Upper lobe of left lung (tissue), 6 donors: Measurements from ENCODE around the gene ULK3. TPM values are rescaled to one million over a fixed set of nuclear protein-coding genes. Genes with fewer than 3 reads are reported as not detected.

ENCODE experiments used
- ATAC-seq, 2 donors: fragments of 200-7000 bp; cut with Tn5 transposase; one replicate each; pipeline ENCODE4 v1.9.1; 2022; ENCODE audit warnings: mild to moderate bottlenecking in 2 of 2, moderate library complexity in 2 of 2; ENCODE audit not compliant: low FRiP score in 2 of 2
- DNase-seq, 2 donors: peaks; one replicate each; pipeline ENCODE4 v3.0.0-alpha.2; 2019 to 2020
- H3K27ac ChIP-seq, 4 donors: fragments of 200-600 bp; sonication (generic); one replicate each; pipeline ENCODE4 v1.5.1; 2016 to 2019
- H3K27me3 ChIP-seq, 4 donors: fragments of 200-600 bp; sonication (generic); one replicate each; pipeline ENCODE4 v1.5.1; 2017 to 2019
- H3K36me3 ChIP-seq, 4 donors: fragments of 200-600 bp; sonication (generic); one replicate each; pipeline ENCODE4 v1.5.1; 2016 to 2019
- H3K4me1 ChIP-seq, 4 donors: fragments of 200-600 bp; sonication (generic); one replicate each; pipeline ENCODE4 v1.5.1; 2018 to 2019
- H3K4me3 ChIP-seq, 4 donors: fragments of 200-600 bp; sonication (generic); one replicate each; pipeline ENCODE4 v1.5.1; 2017 to 2019; ENCODE audit warnings: mild to moderate bottlenecking in 2 of 4, moderate library complexity in 1 of 4
- H3K9me3 ChIP-seq, 4 donors: fragments of 200-600 bp; sonication (generic); one replicate each; pipeline ENCODE4 v1.5.1; 2018 to 2019
- EP300 ChIP-seq, 4 donors: sonication (generic); formaldehyde crosslinking; IDR thresholded peaks; one replicate each; pipeline ENCODE4 v1.5.1; 2017; ENCODE audit warnings: antibody characterized with exemption in 4 of 4, control low read depth in 2 of 4
- POLR2A ChIP-seq, 4 donors: fragments of 450-650 bp; IDR thresholded peaks; one replicate each; pipeline ENCODE4 v1.5.1; 2016 to 2017; ENCODE audit warnings: antibody characterized with exemption in 4 of 4, mild to moderate bottlenecking in 2 of 4
- POLR2AphosphoS5 ChIP-seq, 2 donors: sonication (generic); formaldehyde crosslinking; IDR thresholded peaks; one replicate each; pipeline ENCODE4 v1.5.1; 2017; ENCODE audit warnings: antibody characterized with exemption in 2 of 2
- WGBS, 2 donors: methylation state at CpG; one replicate each; pipeline ENCODE4 v1.1.5; 2017 to 2018; 5-methylcytosine and 5-hydroxymethylcytosine counted together
- total RNA-seq, 6 donors: library from RNA; depleted of rRNA in 4 of 6; stranded (reverse); fragments of >200 nt in 4 of 6; gene quantifications; one replicate each; pipeline versions ENCODE4 v1.1.0 to v1.2.1, GENCODE V29; 2016 to 2021
- TF ChIP-seq, protein P1 (sequence below), 6 experiments: fragments of 450-650 bp in 4 of 6; fragments of 200-600 bp in 2 of 6; sonication (generic) in 2 of 6; IDR thresholded peaks; one replicate each; pipeline ENCODE4 v1.5.1; 2016 to 2019; ENCODE audit warnings: antibody characterized with exemption in 6 of 6
- donor health status: DM: no; HTN: no; CAD: no; lungs with moderate emphysema.
- donor health status: DM: no; HTN: yes; CAD: no; lungs with severe emphysema.

Gene ULK3
- total RNA-seq, 6 donors from 2014 or later: 40.6 to 158 (median 65.0) TPM

DNA sequence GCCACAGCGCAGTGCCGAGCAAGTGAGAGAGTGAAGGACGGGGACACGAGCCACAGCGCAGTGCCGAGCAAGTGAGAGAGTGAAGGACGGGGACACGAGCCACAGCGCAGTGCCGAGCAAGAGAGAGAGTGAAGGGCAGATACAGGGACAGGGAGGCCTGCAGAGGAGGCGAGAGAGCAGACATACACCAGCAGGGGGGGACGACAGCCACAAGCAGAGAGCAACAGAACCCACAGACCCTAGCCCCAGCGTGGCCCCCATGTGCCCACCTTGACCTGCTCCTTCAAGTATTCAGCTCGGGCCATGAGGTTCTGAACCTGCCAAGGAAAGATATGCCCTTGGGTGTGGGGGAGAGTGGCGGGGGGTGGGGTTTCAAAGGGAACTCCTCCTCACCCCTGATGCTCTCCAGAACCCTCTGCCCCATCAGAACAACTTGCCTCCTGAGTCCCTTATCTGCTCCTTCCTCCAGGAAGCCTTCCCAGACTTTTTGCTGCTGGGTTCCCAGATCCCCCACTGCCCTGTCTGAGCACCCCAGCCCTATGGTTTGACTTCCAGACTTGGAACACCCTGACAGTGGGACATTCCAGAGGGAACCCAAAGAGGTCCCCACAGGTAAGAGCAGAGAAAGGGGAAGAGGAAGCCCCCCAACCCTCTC is 5.3 kb downstream of the ULK3 start:
- Histone ChIP-seq H3K9me3 (no peaks in the 10 kb centered on the region), H3K36me3 (peaks cover 0 to 53% (median 37%) of the 10 kb centered on the region in 4 donors), H3K27ac (no peak overlapping the region), H3K4me1 (peaks cover 5 to 18% (median 11%) of the 10 kb centered on the region in 4 donors), H3K4me3 (no peak overlapping the region), H3K27me3 (no peaks in the 10 kb centered on the region)
- ATAC-seq: no peak
- WGBS, 2 donors: 84 to 86% methylated on average over 13 to 15 of the region's 15 CpGs
- TF ChIP-seq POLR2A (IDR thresholded peaks at IDR 0.05) (no peak), EP300 (IDR thresholded peaks at IDR 0.05) (no peak), POLR2AphosphoS5 (IDR thresholded peaks at IDR 0.05) (no peak)
- TF ChIP-seq, protein P1, sequence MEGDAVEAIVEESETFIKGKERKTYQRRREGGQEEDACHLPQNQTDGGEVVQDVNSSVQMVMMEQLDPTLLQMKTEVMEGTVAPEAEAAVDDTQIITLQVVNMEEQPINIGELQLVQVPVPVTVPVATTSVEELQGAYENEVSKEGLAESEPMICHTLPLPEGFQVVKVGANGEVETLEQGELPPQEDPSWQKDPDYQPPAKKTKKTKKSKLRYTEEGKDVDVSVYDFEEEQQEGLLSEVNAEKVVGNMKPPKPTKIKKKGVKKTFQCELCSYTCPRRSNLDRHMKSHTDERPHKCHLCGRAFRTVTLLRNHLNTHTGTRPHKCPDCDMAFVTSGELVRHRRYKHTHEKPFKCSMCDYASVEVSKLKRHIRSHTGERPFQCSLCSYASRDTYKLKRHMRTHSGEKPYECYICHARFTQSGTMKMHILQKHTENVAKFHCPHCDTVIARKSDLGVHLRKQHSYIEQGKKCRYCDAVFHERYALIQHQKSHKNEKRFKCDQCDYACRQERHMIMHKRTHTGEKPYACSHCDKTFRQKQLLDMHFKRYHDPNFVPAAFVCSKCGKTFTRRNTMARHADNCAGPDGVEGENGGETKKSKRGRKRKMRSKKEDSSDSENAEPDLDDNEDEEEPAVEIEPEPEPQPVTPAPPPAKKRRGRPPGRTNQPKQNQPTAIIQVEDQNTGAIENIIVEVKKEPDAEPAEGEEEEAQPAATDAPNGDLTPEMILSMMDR (IDR thresholded peaks at IDR 0.05): no peak
- no peak for DNase-seq

GRCh38 chr15:74836846-74837245 is 6.1 kb downstream of the ULK3 start:
- ATAC-seq: no peak
- TF ChIP-seq, protein P1 (IDR thresholded peaks at IDR 0.05): no peak
- no peak for TF ChIP-seq POLR2A (IDR thresholded peaks at IDR 0.05)
- TF ChIP-seq POLR2AphosphoS5 (IDR thresholded peaks at IDR 0.05): no peak
- no peak for TF ChIP-seq EP300 (IDR thresholded peaks at IDR 0.05)
- no peaks in the 10 kb centered on the region for H3K9me3 ChIP-seq
- H3K27ac ChIP-seq: no peak overlapping the region
- no peak for DNase-seq
- WGBS, 2 donors: 80 to 83% methylated on average over 3 to 5 of the region's 7 CpGs
- H3K27me3 ChIP-seq: no peaks in the 10 kb centered on the region
- peaks cover 0 to 11% (median 4%) of the 10 kb centered on the region in 4 donors for H3K4me1 ChIP-seq
- H3K4me3 ChIP-seq: no peak overlapping the region
- peaks cover 0 to 53% (median 37%) of the 10 kb centered on the region in 4 donors for H3K36me3 ChIP-seq

- TF ChIP-seq EP300 (IDR thresholded peaks at IDR 0.05) (no peak), POLR2AphosphoS5 (IDR thresholded peaks at IDR 0.05) (no peak)
- TF ChIP-seq, protein P1 (IDR thresholded peaks at IDR 0.05): peak; percentile 59 to 73 (median 64)
- DNase-seq: peak in 1 of 2 donors; percentile 62
- Histone ChIP-seq H3K27ac (no peak overlapping the region), H3K9me3 (no peaks in the 10 kb centered on the region), H3K4me3 (no peak overlapping the region), H3K4me1 (no peaks in the 10 kb centered on the region), H3K36me3 (peaks cover 0 to 51% (median 35%) of the 10 kb centered on the region in 4 donors), H3K27me3 (no peaks in the 10 kb centered on the region)
- 35 to 53% methylated on average over 4 to 5 of the region's 5 CpGs for WGBS, 2 donors
- peak in 1 of 2 donors; percentile 70 for ATAC-seq
Observed at GRCh38 chr15:74835312-74835823, 7.6 kb downstream of the ULK3 start.

DNA sequence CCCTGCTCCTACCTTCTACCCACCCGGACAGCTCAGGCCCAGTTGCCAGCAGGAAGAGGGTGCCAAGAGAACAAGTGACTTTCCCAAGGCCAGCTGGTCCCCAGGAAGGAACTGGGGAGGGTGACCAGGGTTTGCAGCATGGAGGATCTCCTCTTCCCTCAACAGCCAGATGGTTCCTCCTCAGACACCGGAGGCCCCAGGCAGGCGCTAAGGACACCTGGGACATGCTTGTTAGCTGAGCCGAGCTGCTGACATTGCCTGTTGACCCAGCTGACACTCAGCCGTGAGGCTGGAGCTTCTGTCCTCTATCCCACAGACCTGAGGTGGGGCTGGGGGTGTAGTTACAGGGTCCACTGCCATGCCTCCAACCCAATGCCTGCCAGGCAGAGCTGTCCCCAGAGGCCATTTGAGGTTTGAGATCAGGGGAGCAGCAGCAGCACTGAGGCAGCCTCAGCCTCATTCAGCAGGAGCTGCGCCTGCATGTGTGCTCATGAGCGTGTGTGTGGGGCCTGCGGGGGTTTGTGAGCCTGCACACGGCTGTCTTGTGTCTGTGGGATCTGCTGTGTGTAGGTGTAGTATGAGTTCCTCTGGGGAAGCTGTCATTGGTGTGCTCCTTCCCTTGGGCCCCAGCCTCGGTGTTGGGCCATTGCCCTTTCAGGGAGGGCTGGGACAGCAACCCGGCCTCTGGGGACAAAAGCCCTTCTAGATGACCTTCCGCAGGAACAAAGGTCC is 9.4 kb downstream of the ULK3 start:
- peaks cover 0 to 2% (median 0%) of the 10 kb centered on the region in 4 donors for H3K27me3 ChIP-seq
- WGBS, 2 donors: 69 to 71% methylated on average over 10 to 11 of the region's 12 CpGs
- no peak for TF ChIP-seq POLR2AphosphoS5 (IDR thresholded peaks at IDR 0.05)
- TF ChIP-seq, protein P1 (IDR thresholded peaks at IDR 0.05): no peak
- no peak for TF ChIP-seq EP300 (IDR thresholded peaks at IDR 0.05)
- no peak for TF ChIP-seq POLR2A (IDR thresholded peaks at IDR 0.05)
- no peaks in the 10 kb centered on the region for H3K9me3 ChIP-seq
- H3K27ac ChIP-seq: no peak overlapping the region
- ATAC-seq (no peak), DNase-seq (no peak)
- peaks cover 0 to 32% (median 24%) of the 10 kb centered on the region in 4 donors for H3K36me3 ChIP-seq
- no peak overlapping the region for H3K4me3 ChIP-seq
- no peaks in the 10 kb centered on the region for H3K4me1 ChIP-seq
